Endodermal cell (in vitro differentiated cells): ENCODE data around the gene C2CD4C. TPM values are rescaled to one million over a fixed set of nuclear protein-coding genes. Genes with fewer than 3 reads are reported as not detected.

Experiments
- DNase-seq: peaks from one replicate; pipeline ENCODE4 v3.0.0-alpha.2; 2017
- H3K27ac ChIP-seq: 2 replicates; pipeline ENCODE4 v1.5.1; 2013; ENCODE audit warnings: mild to moderate bottlenecking, low read depth, low read length, moderate library complexity
- H3K27me3 ChIP-seq: 2 replicates; pipeline ENCODE4 v1.6.1; 2013; ENCODE audit warnings: mild to moderate bottlenecking, low read length, moderate library complexity; ENCODE audit not compliant: insufficient read depth, control insufficient read depth, poor library complexity, severe bottlenecking
- H3K36me3 ChIP-seq: 2 replicates; pipeline ENCODE4 v1.7.0; 2013; ENCODE audit warnings: mild to moderate bottlenecking, low read length, moderate library complexity; ENCODE audit not compliant: control insufficient read depth, insufficient read depth
- H3K4me1 ChIP-seq: one replicate; pipeline ENCODE4 v1.7.0; 2013; ENCODE audit warnings: low read length; ENCODE audit not compliant: control insufficient read depth, insufficient read depth
- H3K4me3 ChIP-seq: 2 replicates; pipeline ENCODE4 v1.5.1; 2013; ENCODE audit warnings: mild to moderate bottlenecking, low read length, moderate library complexity
- H3K9ac ChIP-seq: 2 replicates; pipeline ENCODE4 v1.6.1; 2013; ENCODE audit warnings: mild to moderate bottlenecking, low read length, moderate library complexity; ENCODE audit not compliant: poor library complexity, severe bottlenecking; ENCODE audit errors: extremely low read depth
- H3K9me3 ChIP-seq: 2 replicates; pipeline ENCODE4 v1.6.1; 2013; ENCODE audit warnings: mild to moderate bottlenecking, low read length, moderate library complexity; ENCODE audit not compliant: control insufficient read depth
- H3K27ac Mint-ChIP-seq: 2 replicates; pipeline ENCODE4 v1.8.0; 2020; ENCODE audit warnings: mixed read lengths
- H3K27me3 Mint-ChIP-seq: 2 replicates; pipeline ENCODE4 v1.8.0; 2021; ENCODE audit warnings: mild to moderate bottlenecking, mixed read lengths; ENCODE audit not compliant: insufficient read depth
- H3K36me3 Mint-ChIP-seq: 2 replicates; pipeline ENCODE4 v1.8.0; 2020; ENCODE audit warnings: low read depth, mixed read lengths
- H3K4me1 Mint-ChIP-seq: 2 replicates; pipeline ENCODE4 v1.8.0; 2020; ENCODE audit warnings: mixed read lengths
- H3K4me3 Mint-ChIP-seq: 2 replicates; pipeline ENCODE4 v1.8.0; 2020; ENCODE audit warnings: mild to moderate bottlenecking, moderate library complexity, mixed read lengths
- H3K9me3 Mint-ChIP-seq: 2 replicates; pipeline ENCODE4 v1.8.0; 2020; ENCODE audit warnings: mild to moderate bottlenecking, mixed read lengths
- WGBS, 2 experiments: methylation state at CpG; one replicate each; pipeline versions ENCODE4 v1.1.5 to v1.1.7; 2013; ENCODE audit warnings: missing lambda C conversion rate in 2 of 2, mixed read lengths in 1 of 2; ENCODE audit not compliant: insufficient coverage in 1 of 2, insufficient read length in 1 of 2; 5-methylcytosine and 5-hydroxymethylcytosine counted together
- long read RNA-seq, 4 experiments: library from polyadenylated mRNA in 2 of 4; library from RNA in 1 of 4; library from capped mRNA in 1 of 4; stranded (forward) in 3 of 4; unstranded in 1 of 4; transcript quantifications; one replicate each; pipeline ENCODE4 v2.0.0, GENCODE V29; 2020 to 2021; ENCODE audit warnings: inconsistent platforms in 1 of 4
- polyA plus RNA-seq, 2 experiments: library from polyadenylated mRNA; stranded (reverse); fragments of 50-300 nt; gene quantifications; one replicate each; pipeline ENCODE4 v1.2.3, GENCODE V29; 2013
- total RNA-seq, 2 donors: library from RNA; stranded (reverse); fragmentation: NEBNext Ultra II Directional in 1 of 2; extraction: Animal tissue kit (Norgen Biotek cat#: 25700) in 1 of 2; gene quantifications; 2 replicates in 1 of 2; 3 replicates in 1 of 2; pipeline ENCODE4 v1.2.1, GENCODE V29; 2021
- TF ChIP-seq, protein P1 (sequence below): fragments of 200-600 bp; sonication (generic); conservative IDR thresholded peaks from 2 replicates; pipeline ENCODE4 v1.5.0; 2021; ENCODE audit warnings: antibody characterized with exemption, mild to moderate bottlenecking

C2CD4C gene, protein sequence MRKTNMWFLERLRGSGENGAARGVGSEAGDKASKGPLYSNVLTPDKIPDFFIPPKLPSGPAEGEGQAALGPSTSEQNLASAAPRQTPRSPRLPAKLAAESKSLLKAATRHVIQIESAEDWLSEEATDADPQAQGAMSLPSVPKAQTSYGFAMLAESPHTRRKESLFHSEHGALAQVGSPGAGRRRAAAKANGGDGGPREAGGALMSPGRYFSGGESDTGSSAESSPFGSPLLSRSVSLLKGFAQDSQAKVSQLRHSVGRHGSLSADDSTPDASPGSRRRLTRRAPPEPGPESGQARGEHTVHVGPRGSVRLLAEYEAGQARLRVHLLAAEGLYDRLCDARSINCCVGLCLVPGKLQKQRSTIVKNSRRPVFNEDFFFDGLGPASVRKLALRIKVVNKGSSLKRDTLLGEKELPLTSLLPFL
- total RNA-seq, result 10 to 100 TPM in 1 of 2 donors, 1 to 10 TPM in 1; 5.6 to 25.0 TPM
- polyA plus RNA-seq (2013, experiment 1 of 2), result 20.2 TPM
- 16.2 TPM for polyA plus RNA-seq (2013, experiment 2 of 2)
- long read RNA-seq, experiment 1, partial matches to known transcripts, result 0 of 2 reads
- long read RNA-seq, experiment 1, other reads (novel, unspliced or antisense), result 2 of 2 reads
- long read RNA-seq, experiment 2, transcript C2CD4C-201 (2 exons, 3,129 nt), result major isoform, 6 of 10 reads
- long read RNA-seq, experiment 2, partial matches to known transcripts, result 0 of 10 reads
- long read RNA-seq, experiment 2, other reads (novel, unspliced or antisense), result 4 of 10 reads
- long read RNA-seq, experiment 3, partial matches to known transcripts, result 0 of 5 reads
- long read RNA-seq, experiment 3, other reads (novel, unspliced or antisense), result 5 of 5 reads
- long read RNA-seq, experiment 4, result 0 reads

DNA sequence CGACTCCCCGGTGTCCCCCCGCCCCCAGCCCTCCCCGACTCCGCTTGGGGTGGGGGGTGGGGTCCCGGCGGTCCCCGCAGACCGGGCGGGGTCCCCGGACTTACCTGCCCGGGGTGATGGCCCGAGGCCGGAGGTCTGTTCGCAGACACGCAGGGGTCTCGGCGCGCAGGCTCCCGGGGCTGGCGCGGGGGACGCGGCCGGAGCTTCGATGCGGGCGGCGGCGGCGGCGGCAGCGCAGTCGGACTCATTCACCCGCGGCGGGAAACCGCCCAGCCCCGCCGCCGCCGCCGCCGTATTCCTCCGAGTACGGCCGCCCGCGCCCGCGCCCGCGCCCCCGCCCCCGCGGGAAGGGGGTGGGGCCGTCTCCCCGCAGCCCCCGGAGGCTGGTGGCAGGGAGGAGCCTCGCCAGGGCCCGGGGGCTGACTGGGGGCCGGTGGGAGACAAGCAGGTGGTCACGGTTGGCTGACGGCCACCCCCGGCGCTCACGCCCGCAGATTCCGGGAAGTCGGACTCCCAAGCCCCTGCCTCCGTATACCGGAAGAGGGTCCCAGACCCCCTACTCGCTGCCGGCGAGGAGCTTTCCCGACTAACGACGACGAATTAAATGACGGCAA lies at the start of gene C2CD4C:
C2CD4C (minus strand) TSS at position 246 of the 614 bp plus-strand sequence. CDS start 786 bp downstream, outside the sequence.
- H3K36me3 Mint-ChIP-seq, result no peaks in the 10 kb centered on the region
- H3K4me3 Mint-ChIP-seq, result peak within 1 kb of the TSS; percentile 78
- H3K36me3 ChIP-seq, result no peaks in the 10 kb centered on the region
- peaks cover 11% of the 10 kb centered on the region for H3K27me3 ChIP-seq
- peak within 1 kb of the TSS; percentile 89 for H3K27ac Mint-ChIP-seq
- 0% methylated on average over 7 to 80 of the region's 80 CpGs for WGBS, 2 experiments
- no peaks in the 10 kb centered on the region for H3K9me3 Mint-ChIP-seq
- peak within 1 kb of the TSS; percentile 15 for H3K9ac ChIP-seq
- H3K27ac ChIP-seq, result no peak within 1 kb of the TSS
- peak within 1 kb of the TSS; percentile 82 for H3K4me3 ChIP-seq
- H3K4me1 ChIP-seq, result no peaks in the 10 kb centered on the region
- H3K27me3 Mint-ChIP-seq, result peaks cover 10% of the 10 kb centered on the region
- TF ChIP-seq, protein P1, sequence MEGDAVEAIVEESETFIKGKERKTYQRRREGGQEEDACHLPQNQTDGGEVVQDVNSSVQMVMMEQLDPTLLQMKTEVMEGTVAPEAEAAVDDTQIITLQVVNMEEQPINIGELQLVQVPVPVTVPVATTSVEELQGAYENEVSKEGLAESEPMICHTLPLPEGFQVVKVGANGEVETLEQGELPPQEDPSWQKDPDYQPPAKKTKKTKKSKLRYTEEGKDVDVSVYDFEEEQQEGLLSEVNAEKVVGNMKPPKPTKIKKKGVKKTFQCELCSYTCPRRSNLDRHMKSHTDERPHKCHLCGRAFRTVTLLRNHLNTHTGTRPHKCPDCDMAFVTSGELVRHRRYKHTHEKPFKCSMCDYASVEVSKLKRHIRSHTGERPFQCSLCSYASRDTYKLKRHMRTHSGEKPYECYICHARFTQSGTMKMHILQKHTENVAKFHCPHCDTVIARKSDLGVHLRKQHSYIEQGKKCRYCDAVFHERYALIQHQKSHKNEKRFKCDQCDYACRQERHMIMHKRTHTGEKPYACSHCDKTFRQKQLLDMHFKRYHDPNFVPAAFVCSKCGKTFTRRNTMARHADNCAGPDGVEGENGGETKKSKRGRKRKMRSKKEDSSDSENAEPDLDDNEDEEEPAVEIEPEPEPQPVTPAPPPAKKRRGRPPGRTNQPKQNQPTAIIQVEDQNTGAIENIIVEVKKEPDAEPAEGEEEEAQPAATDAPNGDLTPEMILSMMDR, result no peak
- no peaks in the 10 kb centered on the region for H3K9me3 ChIP-seq
- DNase-seq, result peak; percentile 76
- H3K4me1 Mint-ChIP-seq, result peaks cover 8% of the 10 kb centered on the region

DNA sequence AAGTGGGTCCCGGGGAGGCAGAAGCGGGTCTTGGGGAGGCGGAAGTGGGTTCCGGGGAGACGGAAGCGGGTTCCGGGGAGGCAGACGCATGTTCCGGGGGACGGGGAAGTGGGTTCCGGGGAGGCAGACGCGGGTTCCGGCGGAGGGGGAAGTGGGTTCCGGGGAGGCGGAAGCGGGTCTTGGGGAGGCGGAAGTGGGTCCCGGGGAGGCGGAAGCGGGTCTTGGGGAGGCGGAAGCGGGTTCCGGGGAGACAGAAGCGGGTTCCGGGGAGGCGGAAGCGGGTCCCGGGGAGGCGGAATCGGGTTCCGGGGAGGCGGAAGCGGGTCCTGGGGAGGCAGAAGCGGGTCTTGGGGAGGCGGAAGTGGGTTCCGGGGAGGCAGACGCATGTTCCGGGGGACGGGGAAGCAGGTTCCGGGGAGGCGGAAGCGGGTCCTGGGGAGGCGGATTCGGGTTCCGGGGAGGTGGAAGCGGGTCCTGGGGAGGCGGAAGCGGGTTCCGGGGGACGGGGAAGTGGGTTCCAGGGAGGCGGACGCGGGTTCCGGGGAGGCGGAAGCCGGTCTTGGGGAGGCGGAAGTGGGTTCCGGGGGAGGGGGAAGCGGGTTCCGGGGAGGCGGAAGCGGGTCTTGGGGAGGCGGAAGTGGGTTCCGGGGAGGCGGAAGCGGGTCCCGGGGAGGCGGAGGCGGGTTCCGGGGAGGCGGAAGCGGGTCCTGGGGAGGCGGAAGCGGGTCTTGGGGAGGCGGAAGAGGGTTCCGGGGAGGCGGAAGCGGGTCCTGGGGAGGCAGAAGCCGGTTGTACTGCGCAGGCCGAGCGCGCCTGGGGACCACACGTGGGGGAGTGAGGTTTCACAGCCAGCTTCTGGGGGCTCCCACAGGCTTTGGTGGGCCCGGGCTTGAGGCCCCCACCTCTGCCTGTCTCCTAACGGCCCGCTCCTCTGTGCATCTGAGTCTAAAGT lies 49.4 kb upstream of the C2CD4C start:
- Mint-ChIP-seq H3K4me1 (peaks cover 3% of the 10 kb centered on the region), H3K4me3 (no peak overlapping the region), H3K9me3 (no peaks in the 10 kb centered on the region), H3K27me3 (peaks cover 5% of the 10 kb centered on the region), H3K27ac (no peak overlapping the region), H3K36me3 (peaks cover 29% of the 10 kb centered on the region)
- DNase-seq, result no peak
- no peaks in the 10 kb centered on the region for H3K27me3 ChIP-seq
- TF ChIP-seq, protein P1, result no peak
- 97 to 98% methylated on average over 62 to 88 of the region's 89 CpGs for WGBS, 2 experiments
- no peaks in the 10 kb centered on the region for H3K4me1 ChIP-seq
- no peak overlapping the region for H3K4me3 ChIP-seq
- peaks cover 5% of the 10 kb centered on the region for H3K36me3 ChIP-seq
- H3K27ac ChIP-seq, result no peak overlapping the region
- H3K9ac ChIP-seq, result no peak overlapping the region
- no peaks in the 10 kb centered on the region for H3K9me3 ChIP-seq
